WTC11 (cell line): Measurements from ENCODE around the gene TIMM10. TPM values are rescaled to one million over a fixed set of nuclear protein-coding genes. Genes with fewer than 3 reads are reported as not detected.
A peak's percentile ranks its signal among the peaks of the same experiment; 100 is the strongest.

Experiments used
- ATAC-seq: fragments of 200-7000 bp; cut with Tn5 transposase; 2 replicates; pipeline ENCODE4 v1.10.0; 2021; ENCODE audit warnings: mild to moderate bottlenecking, moderate library complexity
- CTCF ChIA-PET: fragments of 300-600 bp; sonication (Branson Sonifier 250); formaldehyde crosslinking; loops from one replicate; lab custom pipeline; 2021; ENCODE audit warnings: antibody characterized with exemption; lab: Charles Lee
- POLR2A ChIA-PET: fragments of 350-600 bp; sonication (Branson Sonifier 250); formaldehyde crosslinking; loops from one replicate; lab custom pipeline; 2021; ENCODE audit warnings: antibody characterized with exemption; lab: Charles Lee
- DNase-seq: peaks from one replicate; pipeline ENCODE4 v3.0.0; 2021; ENCODE audit warnings: low spot score
- H3K27ac Mint-ChIP-seq: 2 replicates; pipeline ENCODE4 v1.8.0; 2021; ENCODE audit warnings: mixed read lengths
- H3K27me3 Mint-ChIP-seq: 2 replicates; pipeline ENCODE4 v1.8.0; 2021; ENCODE audit warnings: low read depth, mild to moderate bottlenecking, moderate library complexity, mixed read lengths
- H3K36me3 Mint-ChIP-seq: 2 replicates; pipeline ENCODE4 v1.8.0; 2021; ENCODE audit warnings: mixed read lengths
- H3K4me1 Mint-ChIP-seq: 2 replicates; pipeline ENCODE4 v1.8.0; 2022; ENCODE audit warnings: mixed read lengths
- H3K4me3 Mint-ChIP-seq: 2 replicates; pipeline ENCODE4 v1.8.0; 2021; ENCODE audit warnings: mild to moderate bottlenecking, moderate library complexity, mixed read lengths
- H3K9me3 Mint-ChIP-seq: 2 replicates; pipeline ENCODE4 v1.8.0; 2021; ENCODE audit warnings: mixed read lengths
- CBFB ChIP-seq: sonication (generic); formaldehyde crosslinking; IDR thresholded peaks from 2 replicates; pipeline ENCODE4 v1.8.1; 2022; ENCODE audit warnings: mild to moderate bottlenecking, low read depth, missing genetic modification reagents
- EMX1 ChIP-seq: fragments of 250-450 bp; sonication (Bioruptor Pico); IDR thresholded peaks from 2 replicates; pipeline ENCODE4 v1.8.0; 2021; ENCODE audit warnings: mild to moderate bottlenecking
- ETV6 ChIP-seq: sonication (generic); formaldehyde crosslinking; IDR thresholded peaks from 2 replicates; pipeline ENCODE4 v1.8.1; 2022; ENCODE audit warnings: mild to moderate bottlenecking, missing genetic modification reagents
- FOXK1 ChIP-seq: sonication (generic); formaldehyde crosslinking; IDR thresholded peaks from 2 replicates; pipeline ENCODE4 v1.8.0; 2022; ENCODE audit warnings: mild to moderate bottlenecking, moderate library complexity, missing genetic modification reagents
- MXD4 ChIP-seq: fragments of 250-450 bp; sonication (Bioruptor Pico); IDR thresholded peaks from 2 replicates; pipeline ENCODE4 v1.8.0; 2021; ENCODE audit warnings: mild to moderate bottlenecking, moderate library complexity, borderline replicate concordance
- NR2C2 ChIP-seq: sonication (generic); formaldehyde crosslinking; IDR thresholded peaks from 2 replicates; pipeline ENCODE4 v1.8.0; 2022; ENCODE audit warnings: mild to moderate bottlenecking, missing genetic modification reagents
- PRRX2 ChIP-seq: fragments of 250-450 bp; sonication (Bioruptor Pico); IDR thresholded peaks from 2 replicates; pipeline ENCODE4 v1.8.0; 2021; ENCODE audit warnings: mild to moderate bottlenecking
- SMAD3 ChIP-seq: sonication (generic); formaldehyde crosslinking; IDR thresholded peaks from 2 replicates; pipeline ENCODE4 v1.8.0; 2022; ENCODE audit warnings: missing genetic modification reagents, mild to moderate bottlenecking, borderline replicate concordance
- SP1 ChIP-seq: sonication (generic); formaldehyde crosslinking; conservative IDR thresholded peaks from 2 replicates; pipeline ENCODE4 v1.8.1; 2022; ENCODE audit warnings: missing genetic modification reagents
- TP53 ChIP-seq: sonication (generic); formaldehyde crosslinking; IDR thresholded peaks from 2 replicates; pipeline ENCODE4 v1.8.1; 2023; ENCODE audit warnings: mild to moderate bottlenecking, missing genetic modification reagents
- ZNF138 ChIP-seq: sonication (generic); formaldehyde crosslinking; conservative IDR thresholded peaks from 2 replicates; pipeline ENCODE4 v1.8.1; 2022; ENCODE audit warnings: mild to moderate bottlenecking, moderate library complexity, missing genetic modification reagents
- ZNF219 ChIP-seq: sonication (generic); formaldehyde crosslinking; IDR thresholded peaks from 2 replicates; pipeline ENCODE4 v1.8.0; 2023; ENCODE audit warnings: missing genetic modification reagents, mild to moderate bottlenecking, borderline replicate concordance
- ZNF232 ChIP-seq: sonication (generic); formaldehyde crosslinking; IDR thresholded peaks from 2 replicates; pipeline ENCODE4 v1.8.0; 2022; ENCODE audit warnings: mild to moderate bottlenecking, missing genetic modification reagents
- ZNF317 ChIP-seq: sonication (generic); formaldehyde crosslinking; IDR thresholded peaks from 2 replicates; pipeline ENCODE4 v1.8.1; 2023; ENCODE audit warnings: low read depth, mild to moderate bottlenecking, moderate library complexity, missing genetic modification reagents, borderline replicate concordance
- total RNA-seq: library from RNA; stranded (reverse); gene quantifications from 3 replicates; pipeline ENCODE4 v1.2.3, GENCODE V29; 2021
- TF ChIP-seq, protein P1 (sequence below): sonication (generic); formaldehyde crosslinking; IDR thresholded peaks from 2 replicates; pipeline ENCODE4 v1.8.1; 2023; ENCODE audit warnings: mild to moderate bottlenecking, missing genetic modification reagents, borderline replicate concordance
- TF ChIP-seq, protein P2 (sequence below): sonication (generic); formaldehyde crosslinking; IDR thresholded peaks from 2 replicates; pipeline ENCODE4 v1.8.1; 2022; ENCODE audit warnings: mild to moderate bottlenecking, moderate library complexity, missing genetic modification reagents
- TF ChIP-seq, protein P3 (sequence below): sonication (generic); formaldehyde crosslinking; IDR thresholded peaks from 2 replicates; pipeline ENCODE4 v1.8.0; 2022; ENCODE audit warnings: mild to moderate bottlenecking, missing genetic modification reagents
- TF ChIP-seq, protein P4 (sequence below): sonication (generic); formaldehyde crosslinking; IDR thresholded peaks from 2 replicates; pipeline ENCODE4 v1.8.0; 2022; ENCODE audit warnings: missing genetic modification reagents
- TF ChIP-seq, protein P5 (sequence below): sonication (generic); formaldehyde crosslinking; IDR thresholded peaks from 2 replicates; pipeline ENCODE4 v1.8.0; 2023; ENCODE audit warnings: missing genetic modification reagents, mild to moderate bottlenecking, borderline replicate concordance
- TF ChIP-seq, protein P6 (sequence below): sonication (generic); formaldehyde crosslinking; conservative IDR thresholded peaks from 2 replicates; pipeline ENCODE4 v1.8.1; 2022; ENCODE audit warnings: mild to moderate bottlenecking, missing genetic modification reagents

TIMM10 gene
- total RNA-seq, 1 experiment from 2014 or later, result 92.8 TPM

DNA sequence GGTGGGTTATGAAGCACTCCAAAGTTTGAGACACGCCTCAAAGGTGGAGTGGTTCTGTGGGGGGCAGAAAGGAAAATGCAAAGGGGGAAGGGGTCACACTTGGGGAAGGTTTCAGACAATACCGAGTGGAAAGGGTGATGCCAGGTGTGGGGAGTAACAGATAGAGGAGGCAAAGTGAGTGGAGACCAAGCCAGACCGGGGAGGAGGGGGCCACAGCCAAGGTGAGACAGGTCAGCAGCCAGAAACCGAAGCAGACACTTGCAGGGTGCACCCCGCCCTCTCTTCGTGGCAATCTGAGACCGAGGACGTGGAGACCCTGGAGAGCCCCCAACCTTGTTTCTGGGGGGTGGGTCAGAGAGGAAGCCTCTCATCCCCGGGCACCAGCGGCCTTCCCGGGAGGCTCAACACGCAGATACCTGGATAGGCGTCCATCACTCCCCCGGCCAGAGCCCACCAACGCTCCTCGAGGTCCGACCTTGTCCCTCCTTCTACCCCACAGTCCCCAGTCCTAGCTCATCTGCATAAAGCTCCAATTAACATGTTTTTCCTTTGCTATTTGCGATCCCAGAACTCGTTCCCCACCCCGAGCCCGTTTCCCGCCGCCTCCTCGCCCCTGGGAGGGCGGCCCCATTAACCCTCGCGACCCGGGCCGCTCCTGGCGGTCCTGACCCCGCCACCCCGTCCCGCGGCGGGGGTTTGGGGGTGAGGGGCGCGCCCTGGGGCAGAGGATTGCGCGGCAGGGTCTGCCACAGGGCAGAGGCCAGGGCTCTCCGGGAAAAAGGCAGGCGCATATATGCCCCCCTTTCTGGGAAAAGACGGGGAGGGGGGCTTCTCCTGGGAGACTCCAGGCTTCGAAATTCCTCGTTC is 48.4 kb downstream of the TIMM10 start:
- POLR2A ChIA-PET, result interaction anchor here (0.5 to 2.3 kb wide), 6 partner anchors 8 to 317 kb away, joined by 3 to 12 read pairs (median 4); no protein-coding TSS in a partner anchor
- TF ChIP-seq, protein P1, sequence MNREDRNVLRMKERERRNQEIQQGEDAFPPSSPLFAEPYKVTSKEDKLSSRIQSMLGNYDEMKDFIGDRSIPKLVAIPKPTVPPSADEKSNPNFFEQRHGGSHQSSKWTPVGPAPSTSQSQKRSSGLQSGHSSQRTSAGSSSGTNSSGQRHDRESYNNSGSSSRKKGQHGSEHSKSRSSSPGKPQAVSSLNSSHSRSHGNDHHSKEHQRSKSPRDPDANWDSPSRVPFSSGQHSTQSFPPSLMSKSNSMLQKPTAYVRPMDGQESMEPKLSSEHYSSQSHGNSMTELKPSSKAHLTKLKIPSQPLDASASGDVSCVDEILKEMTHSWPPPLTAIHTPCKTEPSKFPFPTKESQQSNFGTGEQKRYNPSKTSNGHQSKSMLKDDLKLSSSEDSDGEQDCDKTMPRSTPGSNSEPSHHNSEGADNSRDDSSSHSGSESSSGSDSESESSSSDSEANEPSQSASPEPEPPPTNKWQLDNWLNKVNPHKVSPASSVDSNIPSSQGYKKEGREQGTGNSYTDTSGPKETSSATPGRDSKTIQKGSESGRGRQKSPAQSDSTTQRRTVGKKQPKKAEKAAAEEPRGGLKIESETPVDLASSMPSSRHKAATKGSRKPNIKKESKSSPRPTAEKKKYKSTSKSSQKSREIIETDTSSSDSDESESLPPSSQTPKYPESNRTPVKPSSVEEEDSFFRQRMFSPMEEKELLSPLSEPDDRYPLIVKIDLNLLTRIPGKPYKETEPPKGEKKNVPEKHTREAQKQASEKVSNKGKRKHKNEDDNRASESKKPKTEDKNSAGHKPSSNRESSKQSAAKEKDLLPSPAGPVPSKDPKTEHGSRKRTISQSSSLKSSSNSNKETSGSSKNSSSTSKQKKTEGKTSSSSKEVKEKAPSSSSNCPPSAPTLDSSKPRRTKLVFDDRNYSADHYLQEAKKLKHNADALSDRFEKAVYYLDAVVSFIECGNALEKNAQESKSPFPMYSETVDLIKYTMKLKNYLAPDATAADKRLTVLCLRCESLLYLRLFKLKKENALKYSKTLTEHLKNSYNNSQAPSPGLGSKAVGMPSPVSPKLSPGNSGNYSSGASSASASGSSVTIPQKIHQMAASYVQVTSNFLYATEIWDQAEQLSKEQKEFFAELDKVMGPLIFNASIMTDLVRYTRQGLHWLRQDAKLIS (CRISPR knock-in tag), result no peak
- no peak for TF ChIP-seq FOXK1
- TF ChIP-seq EMX1, result no peak
- TF ChIP-seq, protein P2, sequence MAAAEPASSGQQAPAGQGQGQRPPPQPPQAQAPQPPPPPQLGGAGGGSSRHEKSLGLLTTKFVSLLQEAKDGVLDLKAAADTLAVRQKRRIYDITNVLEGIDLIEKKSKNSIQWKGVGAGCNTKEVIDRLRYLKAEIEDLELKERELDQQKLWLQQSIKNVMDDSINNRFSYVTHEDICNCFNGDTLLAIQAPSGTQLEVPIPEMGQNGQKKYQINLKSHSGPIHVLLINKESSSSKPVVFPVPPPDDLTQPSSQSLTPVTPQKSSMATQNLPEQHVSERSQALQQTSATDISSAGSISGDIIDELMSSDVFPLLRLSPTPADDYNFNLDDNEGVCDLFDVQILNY, result peak; percentile 5; the same call in 1 of the 2 replicates
- TF ChIP-seq ZNF232 (CRISPR knock-in tag), result no peak
- TF ChIP-seq TP53 (CRISPR knock-in tag), result no peak
- TF ChIP-seq CBFB (CRISPR knock-in tag), result no peak
- Mint-ChIP-seq H3K4me1 (peaks cover 48% of the 10 kb centered on the region), H3K36me3 (peaks cover 9% of the 10 kb centered on the region; the same call in 1 of the 2 replicates), H3K27ac (no peak overlapping the region), H3K27me3 (peaks cover 60% of the 10 kb centered on the region), H3K9me3 (no peaks in the 10 kb centered on the region), H3K4me3 (peak overlapping the region; percentile 72)
- CTCF ChIA-PET, result interaction anchor here (0.5 to 9.7 kb wide), 25 partner anchors 8 to 170 kb away, joined by 3 to 260 read pairs (median 4); partner anchors contain the start of genes P2RX3, RTN4RL2 and SLC43A1
- ATAC-seq (peak; percentile 5), DNase-seq (no peak)

DNA sequence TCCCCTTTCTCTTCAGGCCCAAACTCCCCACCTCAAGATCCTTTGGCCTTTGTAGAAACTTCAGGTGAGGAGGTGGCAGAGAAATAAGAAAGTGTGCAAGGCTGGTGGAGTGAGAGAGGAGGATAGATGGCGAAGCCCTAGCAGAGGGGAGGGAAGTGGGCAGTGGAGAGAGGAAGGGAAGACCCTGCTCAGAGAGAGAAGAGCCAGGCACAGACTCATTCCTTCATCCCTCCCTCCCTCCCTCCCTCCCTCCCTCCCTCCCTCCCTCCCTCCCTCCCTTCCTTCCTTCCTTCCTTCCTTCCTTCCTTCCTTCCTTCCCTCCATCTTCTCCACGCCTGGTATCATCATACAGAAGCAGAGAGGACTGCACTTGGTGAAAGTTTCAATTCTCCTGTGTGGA is 49.2 kb downstream of the TIMM10 start:
- Mint-ChIP-seq H3K4me1 (peaks cover 51% of the 10 kb centered on the region), H3K27me3 (peaks cover 67% of the 10 kb centered on the region), H3K36me3 (peaks cover 9% of the 10 kb centered on the region; the same call in 1 of the 2 replicates), H3K9me3 (no peaks in the 10 kb centered on the region), H3K4me3 (peak overlapping the region; percentile 72), H3K27ac (no peak overlapping the region)
- DNase-seq (no peak), ATAC-seq (no peak)
- ChIA-PET CTCF (interaction anchor here (1.4 to 9.7 kb wide), 6 partner anchors 12 to 136 kb away, joined by 4 to 260 read pairs (median 32); partner anchors contain the start of gene RTN4RL2), POLR2A (interaction anchor here (0.9 to 1.0 kb wide), 2 partner anchors 20 to 24 kb away, joined by 3 read pairs; no protein-coding TSS in a partner anchor)
- TF ChIP-seq, protein P3, sequence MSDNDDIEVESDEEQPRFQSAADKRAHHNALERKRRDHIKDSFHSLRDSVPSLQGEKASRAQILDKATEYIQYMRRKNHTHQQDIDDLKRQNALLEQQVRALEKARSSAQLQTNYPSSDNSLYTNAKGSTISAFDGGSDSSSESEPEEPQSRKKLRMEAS, result no peak
- TF ChIP-seq, protein P4, sequence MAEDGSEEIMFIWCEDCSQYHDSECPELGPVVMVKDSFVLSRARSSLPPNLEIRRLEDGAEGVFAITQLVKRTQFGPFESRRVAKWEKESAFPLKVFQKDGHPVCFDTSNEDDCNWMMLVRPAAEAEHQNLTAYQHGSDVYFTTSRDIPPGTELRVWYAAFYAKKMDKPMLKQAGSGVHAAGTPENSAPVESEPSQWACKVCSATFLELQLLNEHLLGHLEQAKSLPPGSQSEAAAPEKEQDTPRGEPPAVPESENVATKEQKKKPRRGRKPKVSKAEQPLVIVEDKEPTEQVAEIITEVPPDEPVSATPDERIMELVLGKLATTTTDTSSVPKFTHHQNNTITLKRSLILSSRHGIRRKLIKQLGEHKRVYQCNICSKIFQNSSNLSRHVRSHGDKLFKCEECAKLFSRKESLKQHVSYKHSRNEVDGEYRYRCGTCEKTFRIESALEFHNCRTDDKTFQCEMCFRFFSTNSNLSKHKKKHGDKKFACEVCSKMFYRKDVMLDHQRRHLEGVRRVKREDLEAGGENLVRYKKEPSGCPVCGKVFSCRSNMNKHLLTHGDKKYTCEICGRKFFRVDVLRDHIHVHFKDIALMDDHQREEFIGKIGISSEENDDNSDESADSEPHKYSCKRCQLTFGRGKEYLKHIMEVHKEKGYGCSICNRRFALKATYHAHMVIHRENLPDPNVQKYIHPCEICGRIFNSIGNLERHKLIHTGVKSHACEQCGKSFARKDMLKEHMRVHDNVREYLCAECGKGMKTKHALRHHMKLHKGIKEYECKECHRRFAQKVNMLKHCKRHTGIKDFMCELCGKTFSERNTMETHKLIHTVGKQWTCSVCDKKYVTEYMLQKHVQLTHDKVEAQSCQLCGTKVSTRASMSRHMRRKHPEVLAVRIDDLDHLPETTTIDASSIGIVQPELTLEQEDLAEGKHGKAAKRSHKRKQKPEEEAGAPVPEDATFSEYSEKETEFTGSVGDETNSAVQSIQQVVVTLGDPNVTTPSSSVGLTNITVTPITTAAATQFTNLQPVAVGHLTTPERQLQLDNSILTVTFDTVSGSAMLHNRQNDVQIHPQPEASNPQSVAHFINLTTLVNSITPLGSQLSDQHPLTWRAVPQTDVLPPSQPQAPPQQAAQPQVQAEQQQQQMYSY (CRISPR knock-in tag), result no peak
- TF ChIP-seq ZNF219 (CRISPR knock-in tag) (no peak), NR2C2 (CRISPR knock-in tag) (no peak), ETV6 (CRISPR knock-in tag) (no peak), SP1 (CRISPR knock-in tag) (no peak), MXD4 (CRISPR knock-in tag) (no peak), PRRX2 (CRISPR knock-in tag) (no peak), ZNF138 (CRISPR knock-in tag) (no peak), SMAD3 (CRISPR knock-in tag) (no peak), ZNF317 (CRISPR knock-in tag) (no peak)
- TF ChIP-seq, protein P5, sequence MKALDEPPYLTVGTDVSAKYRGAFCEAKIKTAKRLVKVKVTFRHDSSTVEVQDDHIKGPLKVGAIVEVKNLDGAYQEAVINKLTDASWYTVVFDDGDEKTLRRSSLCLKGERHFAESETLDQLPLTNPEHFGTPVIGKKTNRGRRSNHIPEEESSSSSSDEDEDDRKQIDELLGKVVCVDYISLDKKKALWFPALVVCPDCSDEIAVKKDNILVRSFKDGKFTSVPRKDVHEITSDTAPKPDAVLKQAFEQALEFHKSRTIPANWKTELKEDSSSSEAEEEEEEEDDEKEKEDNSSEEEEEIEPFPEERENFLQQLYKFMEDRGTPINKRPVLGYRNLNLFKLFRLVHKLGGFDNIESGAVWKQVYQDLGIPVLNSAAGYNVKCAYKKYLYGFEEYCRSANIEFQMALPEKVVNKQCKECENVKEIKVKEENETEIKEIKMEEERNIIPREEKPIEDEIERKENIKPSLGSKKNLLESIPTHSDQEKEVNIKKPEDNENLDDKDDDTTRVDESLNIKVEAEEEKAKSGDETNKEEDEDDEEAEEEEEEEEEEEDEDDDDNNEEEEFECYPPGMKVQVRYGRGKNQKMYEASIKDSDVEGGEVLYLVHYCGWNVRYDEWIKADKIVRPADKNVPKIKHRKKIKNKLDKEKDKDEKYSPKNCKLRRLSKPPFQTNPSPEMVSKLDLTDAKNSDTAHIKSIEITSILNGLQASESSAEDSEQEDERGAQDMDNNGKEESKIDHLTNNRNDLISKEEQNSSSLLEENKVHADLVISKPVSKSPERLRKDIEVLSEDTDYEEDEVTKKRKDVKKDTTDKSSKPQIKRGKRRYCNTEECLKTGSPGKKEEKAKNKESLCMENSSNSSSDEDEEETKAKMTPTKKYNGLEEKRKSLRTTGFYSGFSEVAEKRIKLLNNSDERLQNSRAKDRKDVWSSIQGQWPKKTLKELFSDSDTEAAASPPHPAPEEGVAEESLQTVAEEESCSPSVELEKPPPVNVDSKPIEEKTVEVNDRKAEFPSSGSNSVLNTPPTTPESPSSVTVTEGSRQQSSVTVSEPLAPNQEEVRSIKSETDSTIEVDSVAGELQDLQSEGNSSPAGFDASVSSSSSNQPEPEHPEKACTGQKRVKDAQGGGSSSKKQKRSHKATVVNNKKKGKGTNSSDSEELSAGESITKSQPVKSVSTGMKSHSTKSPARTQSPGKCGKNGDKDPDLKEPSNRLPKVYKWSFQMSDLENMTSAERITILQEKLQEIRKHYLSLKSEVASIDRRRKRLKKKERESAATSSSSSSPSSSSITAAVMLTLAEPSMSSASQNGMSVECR (CRISPR knock-in tag), result no peak
- TF ChIP-seq, protein P6, sequence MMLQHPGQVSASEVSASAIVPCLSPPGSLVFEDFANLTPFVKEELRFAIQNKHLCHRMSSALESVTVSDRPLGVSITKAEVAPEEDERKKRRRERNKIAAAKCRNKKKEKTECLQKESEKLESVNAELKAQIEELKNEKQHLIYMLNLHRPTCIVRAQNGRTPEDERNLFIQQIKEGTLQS (CRISPR knock-in tag), result no peak
